Bronchial epithelial cell (primary cell): ENCODE results near the gene PSMG3. TPM values are rescaled to one million over a fixed set of nuclear protein-coding genes. Genes with fewer than 3 reads are reported as not detected.

ENCODE experiments used
- DNase-seq: peaks from one replicate; pipeline ENCODE4 v3.0.0-alpha.2; 2010; ENCODE audit warnings: low read depth
- FAIRE-seq: peaks from 2 replicates; lab custom pipeline; 2011; peaks lifted over from hg19 to GRCh38; lab: Jason Lieb, UNC
- H3K27me3 ChIP-seq: 2 replicates; pipeline ENCODE4 v1.5.1; 2011; ENCODE audit warnings: low read length; ENCODE audit not compliant: control insufficient read depth, insufficient read depth
- H3K36me3 ChIP-seq: 2 replicates; pipeline ENCODE4 v1.5.1; 2011; ENCODE audit warnings: low read length; ENCODE audit not compliant: control insufficient read depth, insufficient read depth
- H3K4me3 ChIP-seq: 2 replicates; pipeline ENCODE4 v1.5.1; 2011; ENCODE audit warnings: mild to moderate bottlenecking, low read depth, low read length, control low read depth
- CTCF ChIP-seq: IDR thresholded peaks from 2 replicates; pipeline ENCODE4 v1.5.1; 2011; ENCODE audit warnings: mild to moderate bottlenecking, moderate library complexity, low read length, control low read depth, inconsistent platforms; ENCODE audit not compliant: insufficient read depth, severe bottlenecking
- total RNA-seq: library from RNA; depleted of rRNA; stranded (reverse); fragments of >200 nt; gene quantifications from 2 replicates; pipeline ENCODE4 v1.2.1, GENCODE V29; 2014

Gene PSMG3
- total RNA-seq, 1 donor from 2014 or later, result 50.8 TPM

- Histone ChIP-seq H3K36me3 (peaks cover 30% of the 10 kb centered on the region), H3K4me3 (no peak overlapping the region), H3K27me3 (no peaks in the 10 kb centered on the region)
- TF ChIP-seq CTCF, result no peak
- no peak for DNase-seq
- no peak for FAIRE-seq
These were observed 26.7 kb downstream of the PSMG3 start for GRCh38 chr7:1542841-1543747.

GRCh38 chr7:1542329-1542728 lies 27.5 kb downstream of the PSMG3 start:
- H3K36me3 ChIP-seq, result peaks cover 30% of the 10 kb centered on the region

GRCh38 chr7:1541431-1542162 lies 28.2 kb downstream of the PSMG3 start:
- FAIRE-seq (no peak), DNase-seq (no peak)
- Histone ChIP-seq H3K27me3 (no peaks in the 10 kb centered on the region), H3K4me3 (no peak overlapping the region), H3K36me3 (peaks cover 30% of the 10 kb centered on the region)
- TF ChIP-seq CTCF, result no peak

More at GRCh38 chr7:1542329-1542728, 27.5 kb downstream of the PSMG3 start:
- Histone ChIP-seq H3K4me3 (no peak overlapping the region), H3K27me3 (no peaks in the 10 kb centered on the region)
- FAIRE-seq, result no peak
- DNase-seq, result no peak
- TF ChIP-seq CTCF, result no peak

DNA sequence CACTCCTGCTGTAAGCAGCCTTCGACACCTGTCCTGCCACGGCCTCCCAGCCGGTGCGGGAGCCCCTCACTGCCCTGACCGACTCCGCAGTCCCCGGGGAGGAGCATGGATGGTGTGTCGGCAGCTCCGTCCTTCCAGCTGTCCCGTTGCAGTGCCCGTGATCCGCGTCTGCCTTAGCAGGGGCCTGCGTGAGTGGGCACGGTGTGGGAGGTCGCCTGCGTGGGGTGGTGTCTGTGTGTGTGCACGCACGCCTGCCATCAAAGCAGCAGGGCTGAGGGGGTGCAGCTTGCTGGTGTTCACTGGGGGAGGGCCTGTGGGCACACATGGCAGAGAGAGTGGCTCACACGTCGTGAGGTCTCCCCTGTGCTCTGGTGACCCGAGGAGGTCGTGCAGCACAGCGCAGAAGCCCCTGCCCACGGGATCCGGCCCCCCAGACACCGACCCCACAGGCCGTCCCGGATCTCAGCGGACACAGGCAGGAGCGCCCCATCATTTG lies 29.0 kb downstream of the PSMG3 start:
- DNase-seq, result no peak
- no peak for FAIRE-seq
- no peak overlapping the region for H3K4me3 ChIP-seq
- H3K27me3 ChIP-seq, result no peaks in the 10 kb centered on the region
- TF ChIP-seq CTCF, result no peak
- peaks cover 34% of the 10 kb centered on the region for H3K36me3 ChIP-seq

GRCh38 chr7:1539882-1540775 lies 29.7 kb downstream of the PSMG3 start:
- DNase-seq, result no peak
- FAIRE-seq, result no peak

More at GRCh38 chr7:1539882-1540775, 29.7 kb downstream of the PSMG3 start:
- no peaks in the 10 kb centered on the region for H3K27me3 ChIP-seq
- no peak overlapping the region for H3K4me3 ChIP-seq
- H3K36me3 ChIP-seq, result peaks cover 37% of the 10 kb centered on the region
- TF ChIP-seq CTCF, result no peak
